ENCODE results near the gene GINS3. TPM values are rescaled to one million over a fixed set of nuclear protein-coding genes. Genes with fewer than 3 reads are reported as not detected.

GINS3 gene
- total RNA-seq, 1 donor from 2014 or later: 2.8 TPM

- no peak overlapping the region for H3K4me3 ChIP-seq
- H3K4me1 ChIP-seq: no peaks in the 10 kb centered on the region
- intact Hi-C loops (cut with DNase I): no loop called here
- H3K36me3 ChIP-seq: no peaks in the 10 kb centered on the region
- H3K9me3 ChIP-seq: no peaks in the 10 kb centered on the region
- H3K27ac ChIP-seq: no peak overlapping the region
- ATAC-seq: no peak
- no peaks in the 10 kb centered on the region for H3K27me3 ChIP-seq
- TF ChIP-seq CTCF (IDR thresholded peaks at IDR 0.05): no peak
- no peak for DNase-seq
These were observed 34.7 kb downstream of the GINS3 start for GRCh38 chr16:58426966-58427365.

GRCh38 chr16:58428621-58429542, 36.6 kb downstream of the GINS3 start:
- no peak overlapping the region for H3K4me3 ChIP-seq
- ATAC-seq: no peak
- H3K27ac ChIP-seq: no peak overlapping the region
- no peaks in the 10 kb centered on the region for H3K4me1 ChIP-seq
- intact Hi-C loops (cut with DNase I): no loop called here
- no peaks in the 10 kb centered on the region for H3K9me3 ChIP-seq
- no peaks in the 10 kb centered on the region for H3K27me3 ChIP-seq
- DNase-seq: no peak
- TF ChIP-seq CTCF (IDR thresholded peaks at IDR 0.05): no peak
- H3K36me3 ChIP-seq: no peaks in the 10 kb centered on the region

GRCh38 chr16:58430718-58431117, 38.4 kb downstream of the GINS3 start:
- H3K27ac ChIP-seq: no peak overlapping the region
- DNase-seq: no peak
- intact Hi-C loops (cut with DNase I): no loop called here

GRCh38 chr16:58433569-58433951, 41.3 kb downstream of the GINS3 start:
- H3K27me3 ChIP-seq: no peaks in the 10 kb centered on the region
- TF ChIP-seq CTCF (IDR thresholded peaks at IDR 0.05): no peak
- H3K36me3 ChIP-seq: no peaks in the 10 kb centered on the region
- no peak overlapping the region for H3K27ac ChIP-seq
- no peaks in the 10 kb centered on the region for H3K4me1 ChIP-seq
- DNase-seq (no peak), ATAC-seq (no peak)
- intact Hi-C loops (cut with DNase I): no loop called here
- no peaks in the 10 kb centered on the region for H3K9me3 ChIP-seq
- H3K4me3 ChIP-seq: no peak overlapping the region

More at GRCh38 chr16:58430718-58431117, 38.4 kb downstream of the GINS3 start:
- no peaks in the 10 kb centered on the region for H3K36me3 ChIP-seq
- no peaks in the 10 kb centered on the region for H3K9me3 ChIP-seq
- no peak overlapping the region for H3K4me3 ChIP-seq
- no peak for ATAC-seq
- H3K4me1 ChIP-seq: no peaks in the 10 kb centered on the region
- H3K27me3 ChIP-seq: no peaks in the 10 kb centered on the region
- no peak for TF ChIP-seq CTCF (IDR thresholded peaks at IDR 0.05)

GRCh38 chr16:58435779-58436178, 43.5 kb downstream of the GINS3 start:
- TF ChIP-seq CTCF (IDR thresholded peaks at IDR 0.05): no peak
- no peak overlapping the region for H3K27ac ChIP-seq
- intact Hi-C loops (cut with DNase I): no loop called here
- no peaks in the 10 kb centered on the region for H3K9me3 ChIP-seq
- no peaks in the 10 kb centered on the region for H3K4me1 ChIP-seq
- ATAC-seq (no peak), DNase-seq (no peak)
- H3K36me3 ChIP-seq: no peaks in the 10 kb centered on the region
- H3K4me3 ChIP-seq: no peak overlapping the region
- H3K27me3 ChIP-seq: no peaks in the 10 kb centered on the region
